ENCODE measurements around the gene PIGC.
A peak's percentile ranks its signal among the peaks of the same experiment; 100 is the strongest.

Gene PIGC

DNA sequence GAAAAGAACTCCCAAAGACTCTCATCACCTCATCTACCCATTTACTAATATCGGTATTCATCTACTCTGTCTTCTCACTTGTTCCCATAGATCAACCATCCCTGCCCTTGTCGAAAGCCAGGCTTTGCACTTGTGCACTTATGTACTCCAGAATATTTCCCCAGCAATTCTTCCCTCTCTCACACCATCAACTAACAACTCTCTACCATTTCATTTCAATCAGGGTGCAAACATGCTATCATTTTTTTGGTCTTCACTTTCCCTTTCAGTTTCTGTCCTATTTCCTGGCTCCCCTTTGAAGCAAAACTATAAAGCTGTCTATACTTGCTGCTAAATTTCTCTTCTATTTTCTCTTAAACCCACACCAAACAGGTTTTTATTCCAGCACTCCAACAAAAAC lies 16.7 kb downstream of the PIGC start:
- DNase-seq = no peak

DNA sequence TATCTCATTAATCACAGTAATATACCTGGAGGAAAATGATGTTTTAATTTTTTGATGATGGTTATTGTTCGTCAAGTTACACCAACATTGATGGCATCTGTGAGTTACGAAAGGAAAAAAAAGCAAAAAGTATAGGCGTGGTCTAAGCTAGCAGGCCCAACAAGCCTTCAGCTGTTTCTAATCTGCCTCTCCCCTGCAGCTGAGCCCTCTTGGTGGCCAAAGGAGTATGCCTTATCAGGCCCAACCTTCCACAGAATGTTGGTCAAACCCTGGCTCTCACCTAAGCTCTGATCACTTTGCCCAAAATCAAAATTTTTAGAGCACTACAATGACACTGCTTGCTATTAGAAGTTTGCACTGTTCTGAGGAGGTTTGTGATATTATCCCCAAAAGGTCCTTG lies 18.5 kb downstream of the PIGC start:
- no peak for DNase-seq

DNA sequence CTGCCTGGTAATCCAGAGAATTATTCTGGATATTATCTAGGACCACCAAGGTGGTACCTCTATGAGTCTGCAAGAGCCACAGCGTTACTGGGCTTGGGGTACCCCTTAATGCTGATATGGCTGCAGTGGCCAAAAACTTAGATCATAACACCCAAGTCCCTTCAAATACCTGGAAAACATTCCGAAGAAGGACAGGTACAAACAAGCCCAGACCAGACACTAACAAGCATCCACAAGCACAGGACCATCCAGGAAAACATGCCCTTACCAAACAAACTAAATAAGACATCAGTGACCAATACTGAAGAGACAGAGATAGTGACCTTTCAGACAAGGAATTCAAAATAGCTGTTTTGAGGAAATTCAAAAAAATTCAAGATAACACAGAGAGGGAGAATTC lies 20.5 kb downstream of the PIGC start:
- DNase-seq = no peak

DNA sequence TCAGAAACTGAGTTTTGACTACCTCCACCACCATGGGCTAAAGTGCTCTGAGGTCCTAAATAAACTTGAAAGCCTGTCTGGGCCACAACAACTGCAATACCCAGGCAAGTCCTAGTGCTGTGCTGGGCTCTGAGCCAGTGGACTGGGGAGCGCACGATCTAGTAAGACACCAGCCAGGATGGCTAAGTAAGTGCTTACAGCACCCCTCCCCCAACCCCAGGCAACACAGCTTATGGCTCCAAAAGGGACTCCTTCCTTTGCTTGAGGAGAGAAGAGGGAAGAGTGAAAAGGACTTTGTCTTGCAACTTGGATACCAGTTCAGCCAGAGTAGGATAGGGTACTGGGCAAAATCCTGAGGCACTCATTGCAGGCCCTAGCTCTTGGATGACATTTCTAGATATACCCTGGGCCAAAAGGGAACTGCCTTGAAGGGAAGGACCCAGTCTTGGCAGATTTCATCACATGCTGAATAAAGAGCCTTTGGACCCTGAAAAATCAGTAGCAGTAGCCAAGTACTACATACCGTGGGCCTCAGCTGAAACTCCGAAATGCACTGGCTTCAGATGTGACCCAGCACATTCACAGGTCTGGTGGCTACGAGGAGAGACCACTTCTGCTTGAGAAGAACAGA lies 21.8 kb downstream of the PIGC start:
- DNase-seq = no peak

DNA sequence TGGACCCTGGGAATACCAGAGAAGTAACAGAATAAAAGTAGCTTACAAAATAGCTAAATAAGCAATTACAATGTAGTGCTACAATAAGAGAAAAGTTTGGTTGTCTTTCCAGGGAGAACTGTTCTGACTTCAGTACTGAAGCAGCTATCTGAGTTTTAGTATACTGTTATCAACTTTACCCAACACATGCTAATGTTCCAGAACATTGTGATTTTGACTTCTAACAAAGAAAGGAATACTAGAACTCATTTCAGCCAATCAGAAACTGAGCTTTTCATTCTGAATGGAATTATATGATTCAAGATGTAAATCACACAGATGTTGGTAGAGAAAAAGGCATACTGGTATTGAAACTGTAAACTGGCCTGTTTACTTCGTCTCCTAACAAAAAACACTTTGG lies 23.5 kb downstream of the PIGC start, which contains the start of gene C1orf105:
C1orf105 (plus strand) TSS at position 301 of the 400 bp plus-strand sequence. CDS start 201 bp downstream, outside the sequence.
- no peak for DNase-seq

DNA sequence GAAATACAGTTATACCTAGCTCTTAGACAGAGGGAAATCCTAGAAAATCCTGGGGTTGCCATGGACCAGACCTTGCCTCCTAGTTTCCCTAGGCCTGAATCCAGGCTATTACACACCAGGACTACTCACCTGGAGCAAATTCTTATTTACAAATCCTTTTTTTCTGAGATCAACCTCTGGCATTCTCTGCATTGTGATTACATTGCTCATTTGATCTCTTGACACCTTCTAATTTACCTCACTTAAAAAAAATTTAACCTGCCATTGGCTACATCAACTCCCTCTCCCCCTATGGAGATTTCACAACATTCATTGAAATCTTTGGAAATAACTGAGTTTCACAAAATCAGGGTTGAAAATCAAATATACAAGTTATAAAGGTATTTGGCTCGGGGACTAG lies 26.3 kb downstream of the PIGC start:
- DNase-seq = no peak

DNA sequence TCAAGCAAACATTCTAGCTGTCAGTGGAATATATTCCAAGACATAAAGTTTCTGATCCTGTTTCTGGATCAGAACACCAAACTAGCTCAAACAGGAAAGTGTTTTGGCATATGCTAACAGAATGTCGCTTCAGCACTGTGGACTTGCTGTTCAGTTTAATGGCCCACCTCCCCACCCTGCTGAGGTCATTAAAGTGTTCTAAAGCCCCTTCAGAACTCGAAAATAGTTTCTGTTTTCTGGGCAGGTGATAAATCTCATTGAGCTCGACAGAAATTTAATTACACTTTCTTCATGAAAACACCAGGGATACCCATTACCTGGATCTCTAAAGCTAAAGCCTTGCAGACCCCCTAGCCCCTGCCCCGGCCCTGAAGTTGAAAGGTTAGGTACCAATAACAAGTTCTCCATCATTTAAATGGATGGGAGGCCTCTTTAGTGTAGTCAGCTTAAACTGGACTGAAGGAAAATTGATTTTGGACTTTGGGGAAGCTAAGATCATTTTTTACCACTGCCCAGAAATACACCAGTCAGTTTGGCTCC lies 27.3 kb downstream of the PIGC start:
- no peak for DNase-seq

DNA sequence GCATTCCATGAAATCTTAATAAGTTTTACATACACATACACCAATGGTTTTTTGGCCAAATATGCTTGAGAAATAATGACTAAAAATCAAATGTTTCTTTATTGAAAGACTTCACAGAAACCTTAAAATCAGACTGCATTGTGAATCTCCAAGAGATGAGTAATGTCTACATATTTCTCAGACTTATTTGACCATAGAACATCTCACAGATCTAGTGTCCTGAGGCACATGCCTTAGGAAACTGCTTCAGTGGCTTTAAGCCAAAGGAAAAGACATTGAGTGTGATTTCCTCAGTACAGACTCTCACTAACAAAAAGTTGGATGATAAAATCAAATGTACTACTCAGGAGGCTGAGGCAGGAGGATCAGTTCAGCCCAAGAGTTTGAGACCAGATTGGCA lies 29.5 kb downstream of the PIGC start:
- no peak for DNase-seq

DNA sequence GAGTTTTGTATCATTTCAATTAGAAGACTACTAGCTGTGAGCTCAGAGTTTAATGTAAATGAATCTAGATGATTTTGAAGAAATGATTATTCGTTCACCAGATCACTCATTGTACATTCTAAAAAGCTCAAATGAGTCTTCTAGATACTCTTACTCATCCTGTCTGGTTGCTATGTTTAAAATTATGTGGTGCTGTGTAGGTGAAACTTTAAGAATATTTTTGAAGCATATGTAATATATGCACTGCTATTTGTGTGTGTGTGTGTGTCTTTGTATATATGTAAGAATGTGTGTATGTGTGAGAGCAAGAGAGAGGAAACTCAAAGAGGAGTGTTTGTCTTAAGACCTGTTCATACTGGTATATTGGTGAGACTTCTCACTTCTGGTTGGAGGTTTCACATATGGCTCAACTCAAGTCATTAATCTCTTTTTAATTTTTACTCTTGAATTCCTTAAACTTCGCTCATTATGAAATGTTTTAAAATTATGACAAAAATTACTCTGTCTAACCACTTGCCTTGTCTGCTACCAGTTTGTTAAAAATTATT lies 32.0 kb downstream of the PIGC start:
- DNase-seq = no peak

DNA sequence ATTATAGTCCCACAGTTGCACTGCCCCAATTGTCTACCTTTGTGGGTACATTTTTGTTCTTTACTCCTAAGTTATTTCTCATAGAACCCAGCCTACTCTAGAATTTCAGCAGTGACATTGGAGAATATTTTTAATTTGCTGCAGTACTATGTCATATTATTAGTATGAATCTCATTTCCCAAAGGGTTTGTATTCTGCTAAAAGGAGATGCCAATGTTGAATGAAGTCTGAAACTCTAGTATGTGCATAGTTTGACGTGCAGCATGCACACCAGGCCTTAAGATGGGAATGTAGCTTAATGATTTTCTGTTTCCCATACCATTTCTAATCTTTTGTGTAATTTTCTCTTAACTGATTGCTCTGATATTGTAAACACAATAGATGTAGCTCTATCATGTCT lies 33.8 kb downstream of the PIGC start:
- DNase-seq = no peak

DNA sequence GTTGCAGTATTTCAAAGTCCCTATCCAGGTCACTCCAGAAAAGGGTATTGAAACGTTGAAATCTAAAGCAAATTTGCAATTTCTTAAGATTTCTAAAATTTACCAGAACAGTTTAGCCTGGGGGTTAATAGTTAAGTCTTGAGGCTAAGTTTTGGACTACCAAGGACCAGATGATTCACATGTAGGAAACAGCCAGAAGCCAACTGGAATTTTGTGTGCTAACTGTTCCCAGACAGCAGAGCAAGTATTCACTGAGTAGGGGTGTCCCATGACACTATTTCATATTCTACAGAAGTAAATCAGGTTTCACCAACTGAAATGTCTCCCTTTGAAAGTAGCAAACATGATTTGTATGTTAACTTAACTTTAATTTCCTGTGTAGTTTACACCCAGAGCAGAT lies 34.9 kb downstream of the PIGC start:
- no peak for DNase-seq

DNA sequence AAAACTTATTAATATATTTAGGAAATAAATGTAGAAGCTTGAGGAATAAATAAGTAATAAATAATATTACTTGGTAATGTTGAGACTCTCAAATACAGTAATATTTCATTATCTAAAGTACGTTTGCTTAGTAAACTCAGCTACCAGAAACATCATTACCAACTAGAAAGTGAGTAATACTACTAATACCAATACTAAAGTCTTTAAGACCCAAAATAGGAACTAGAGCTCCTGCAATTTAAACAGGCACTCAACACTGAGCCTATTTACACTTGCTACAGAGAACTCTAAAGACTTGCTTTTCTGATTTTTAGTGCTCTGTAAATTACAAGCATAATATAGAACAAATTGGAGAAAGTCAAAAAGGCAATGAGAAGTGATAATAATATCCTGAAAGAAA lies 36.9 kb downstream of the PIGC start:
- DNase-seq = no peak

DNA sequence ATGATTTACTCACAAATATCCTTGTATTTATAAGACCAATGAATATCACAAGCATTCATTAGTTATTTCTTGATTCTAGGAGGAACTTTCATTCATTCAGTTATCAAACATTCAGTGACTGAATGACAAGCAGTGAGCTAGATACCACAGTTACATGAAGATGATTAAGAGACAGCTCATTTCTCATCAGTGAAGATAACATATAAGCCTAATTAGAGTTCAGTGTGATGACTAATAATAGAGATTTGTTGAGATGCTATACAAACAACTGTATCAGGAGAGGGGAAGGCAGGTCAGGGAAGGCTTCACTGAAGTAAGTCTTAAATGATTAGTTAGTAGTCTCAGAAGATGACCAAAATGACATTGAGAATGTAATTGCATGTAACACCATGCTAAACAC lies 38.0 kb downstream of the PIGC start:
- DNase-seq = no peak

DNA sequence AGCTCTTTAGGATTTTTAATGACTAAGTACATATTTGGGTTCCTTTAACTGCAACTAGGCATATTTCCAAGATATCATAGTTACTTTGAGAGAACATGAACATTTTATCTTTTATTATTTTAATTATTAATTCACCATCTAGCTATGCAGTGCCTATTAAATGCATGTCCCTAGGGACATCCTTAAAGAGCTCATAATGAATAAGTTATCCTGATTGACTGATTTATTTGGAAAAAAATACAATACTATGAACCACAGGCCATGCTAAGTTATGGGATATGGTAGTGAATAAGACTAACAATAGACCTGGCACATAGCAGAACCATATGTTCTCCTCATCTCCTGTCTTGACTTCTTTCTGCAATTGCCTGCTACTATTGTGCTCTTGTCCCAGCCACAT lies 39.7 kb downstream of the PIGC start:
- DNase-seq = no peak

DNA sequence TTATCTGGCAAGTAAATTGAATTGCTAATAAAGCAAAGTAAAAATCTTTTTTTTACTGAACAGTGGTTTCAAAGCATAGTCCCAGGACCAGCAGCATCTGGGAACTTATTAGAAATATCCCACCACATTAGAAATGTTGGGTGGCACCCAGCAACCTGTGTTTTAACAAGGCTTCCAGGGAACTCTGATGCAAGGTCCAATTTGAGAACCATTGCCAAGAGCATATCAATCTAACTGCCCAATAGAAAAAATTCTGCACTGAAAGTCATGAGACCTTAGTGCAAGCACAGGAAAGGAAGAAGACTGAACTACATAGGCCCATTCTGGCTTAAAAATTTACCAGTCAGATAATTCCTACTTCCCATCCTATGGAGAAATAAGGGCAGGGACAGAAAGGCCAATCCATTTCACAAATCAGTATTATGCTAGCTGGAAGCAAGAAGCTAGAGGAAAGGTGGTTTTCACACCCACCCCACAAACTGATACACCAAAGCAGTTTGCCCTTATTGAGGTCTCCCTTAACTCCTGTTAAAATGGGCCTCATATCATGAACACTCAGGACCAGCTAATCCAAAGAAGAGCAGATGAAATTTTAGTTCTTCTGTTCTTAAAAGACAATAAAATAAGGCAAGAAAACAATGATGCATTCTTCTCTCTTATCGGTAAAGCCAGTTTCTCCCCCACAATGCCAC lies 40.8 kb downstream of the PIGC start:
- DNase-seq = no peak

DNA sequence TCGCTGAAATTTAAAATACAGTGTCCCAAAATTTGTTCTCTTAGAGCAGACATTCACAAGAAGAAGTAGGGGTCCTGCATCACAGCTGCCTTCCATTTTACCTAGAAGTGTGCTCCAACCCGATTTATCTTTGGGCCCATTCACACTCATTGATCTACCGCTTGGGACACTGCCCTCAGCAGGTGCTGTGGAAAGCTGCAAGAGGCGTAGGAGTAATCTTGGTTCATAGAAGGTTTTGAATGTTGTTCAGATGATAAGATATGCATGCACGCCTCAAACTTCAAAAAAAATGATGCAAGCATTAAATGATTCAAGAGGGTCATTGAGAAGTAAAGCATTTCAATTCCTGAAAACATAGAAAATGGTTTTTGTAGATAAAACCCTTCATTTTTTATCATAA lies 42.0 kb downstream of the PIGC start:
- peak; percentile 3 for DNase-seq

DNA sequence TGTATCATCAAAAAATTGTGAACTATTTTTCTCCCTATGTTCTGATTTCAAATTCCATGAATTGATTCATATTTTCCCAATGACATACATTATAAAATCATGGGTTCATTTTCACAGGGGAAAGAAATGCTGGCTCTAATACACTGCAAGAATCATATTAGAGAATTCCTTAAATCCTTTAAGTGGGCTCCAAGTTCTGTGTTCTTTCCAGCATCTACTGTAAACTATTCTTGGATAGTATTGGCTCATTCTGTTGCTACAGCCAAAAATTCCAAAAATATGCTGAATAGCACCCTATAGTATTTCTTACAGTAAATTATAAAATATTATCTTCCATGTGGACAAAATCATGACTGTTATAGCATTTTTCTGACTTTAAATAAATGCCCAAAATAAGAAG lies 42.4 kb downstream of the PIGC start:
- no peak for DNase-seq

DNA sequence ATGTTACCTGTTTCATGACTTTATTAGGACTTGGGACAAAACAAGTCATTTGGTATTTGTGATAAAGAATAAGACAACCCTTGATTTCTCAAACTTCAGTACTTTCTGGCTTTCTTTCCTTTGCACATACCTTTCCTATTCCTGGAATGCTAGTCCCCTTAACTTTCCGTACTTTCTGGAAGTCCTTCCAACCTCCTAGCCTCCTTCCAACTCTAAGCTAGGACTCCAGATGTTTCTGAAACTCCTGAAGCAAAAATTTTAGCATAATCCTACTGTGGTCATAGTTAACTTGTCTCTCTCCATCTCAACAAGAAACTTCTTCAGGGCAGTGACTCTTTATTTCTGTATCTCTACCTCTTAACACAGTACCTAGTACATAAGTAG lies 43.2 kb downstream of the PIGC start:
- DNase-seq = no peak

DNA sequence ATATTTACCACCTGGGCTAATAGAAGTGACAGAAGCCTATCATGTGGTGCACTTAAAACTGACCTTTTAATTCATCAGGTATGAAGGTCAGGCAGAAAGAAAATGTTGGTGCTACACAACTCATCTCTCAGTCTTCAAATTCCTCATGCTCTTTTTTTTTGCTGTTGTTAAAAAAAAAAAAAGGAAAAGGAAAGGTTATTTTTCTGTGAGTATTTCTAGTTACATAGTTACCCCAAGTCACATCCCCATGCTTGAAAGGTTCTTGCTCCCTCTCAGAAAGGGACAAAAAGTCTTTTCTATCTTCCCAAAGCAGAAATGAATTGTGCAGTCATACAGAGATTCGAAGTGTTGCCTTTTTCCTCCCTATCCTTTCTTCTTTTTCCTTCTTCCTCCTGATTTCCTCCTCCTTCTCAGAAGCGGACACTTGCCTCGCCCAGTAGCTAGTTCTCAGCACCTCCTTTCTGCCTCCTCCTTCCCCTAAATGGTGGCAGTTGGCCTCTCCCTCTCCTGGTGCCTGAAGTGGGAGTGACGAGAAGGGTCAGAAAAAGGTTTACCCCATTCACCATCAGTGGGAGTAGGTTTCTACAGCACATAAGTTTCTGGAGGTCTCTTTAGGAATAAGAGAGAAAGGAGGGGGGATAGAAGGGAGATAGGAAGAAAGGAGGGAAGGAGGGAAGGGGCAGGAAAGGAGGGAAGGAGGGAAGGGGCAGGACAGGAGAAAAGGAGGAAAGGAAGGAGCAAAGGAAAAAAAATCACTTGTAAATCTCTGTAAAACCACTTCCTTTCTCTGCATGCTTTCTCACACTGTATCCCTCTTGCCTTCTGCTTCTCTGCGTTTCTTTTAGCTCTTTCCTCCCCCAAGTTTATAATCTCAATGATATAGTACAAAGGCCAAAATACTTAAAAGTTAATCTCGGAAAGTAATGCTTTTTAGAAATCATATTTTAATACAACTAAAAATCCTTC lies 43.8 kb downstream of the PIGC start:
- DNase-seq = no peak

DNA sequence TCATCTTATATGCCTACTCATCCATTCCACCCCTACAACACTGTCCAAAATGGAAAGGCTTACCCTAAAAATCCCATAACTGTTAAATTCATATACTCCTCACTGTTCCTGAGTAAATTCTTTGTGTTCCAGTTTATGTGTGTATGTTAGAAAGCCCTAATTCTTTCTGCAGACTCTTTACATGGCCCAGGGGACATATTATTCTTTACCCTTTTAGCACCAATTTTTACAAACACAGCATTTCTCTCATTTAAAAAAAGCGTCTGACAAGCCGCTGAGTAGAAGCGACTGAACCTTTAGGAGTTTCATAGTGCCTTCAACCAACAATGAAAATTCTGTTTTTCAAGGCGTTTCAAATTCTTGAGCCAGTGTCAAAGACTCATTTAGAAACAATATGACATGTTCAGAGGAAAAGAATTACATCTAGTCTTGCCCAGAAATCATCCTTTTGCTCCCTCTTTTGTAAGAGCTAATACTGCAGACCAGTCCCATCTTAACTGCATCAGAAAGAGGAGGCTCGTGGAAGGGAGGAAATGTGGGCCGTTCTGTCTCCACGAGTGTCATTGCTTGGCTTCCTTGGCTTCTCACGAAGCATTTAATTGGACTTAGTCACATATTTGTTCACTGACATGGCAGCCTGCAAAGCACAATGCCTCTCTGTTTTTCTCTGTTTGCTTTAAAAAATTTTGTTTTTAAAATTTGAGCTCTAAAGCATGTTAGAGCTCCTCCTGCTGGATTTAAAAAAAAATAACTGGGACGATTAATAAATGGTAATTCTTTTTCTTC lies 44.7 kb downstream of the PIGC start:
- DNase-seq = peak; percentile 51

DNA sequence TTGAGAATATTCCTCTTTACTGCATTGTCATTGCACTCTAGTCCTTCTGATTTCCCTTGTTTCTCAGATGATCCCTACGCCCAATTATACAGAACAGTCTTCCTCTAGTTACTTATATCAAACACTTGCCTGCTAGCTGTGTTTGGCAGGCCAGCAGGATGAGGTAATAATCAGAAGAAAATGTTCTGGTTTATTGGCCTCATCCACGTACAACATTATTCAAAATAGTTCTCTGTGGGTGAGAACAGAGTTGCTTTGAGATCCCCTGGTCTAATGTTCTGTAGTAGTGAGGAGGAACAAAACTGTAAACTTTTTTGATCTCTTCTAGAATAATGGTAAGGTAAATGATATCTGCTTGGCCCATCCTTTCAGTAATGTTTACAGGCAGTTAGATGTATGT lies 45.7 kb downstream of the PIGC start:
- no peak for DNase-seq

DNA sequence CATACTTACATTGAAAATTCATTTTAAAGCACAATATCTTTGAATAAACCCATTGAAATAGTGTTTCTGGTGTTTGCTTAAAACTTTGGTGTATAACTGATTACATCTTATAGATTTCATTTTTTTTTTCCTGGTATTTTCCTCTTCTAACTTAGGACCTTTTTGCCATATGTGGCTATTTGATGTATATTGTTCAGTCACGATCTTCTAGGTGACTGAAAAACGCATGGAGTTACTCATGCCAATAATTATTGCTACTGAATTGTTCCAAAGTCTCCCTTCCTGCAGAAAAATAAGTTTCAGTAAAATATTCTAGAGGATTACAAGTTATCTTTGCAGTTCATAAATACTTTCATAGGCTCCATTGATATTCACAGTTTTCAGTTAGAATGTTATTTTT lies 46.2 kb downstream of the PIGC start:
- no peak for DNase-seq
